GM12873 (cell line): ENCODE measurements around the gene CCDC97.

Experiments
- TF ChIP-seq, protein P1 (sequence below): IDR thresholded peaks from 2 replicates; pipeline ENCODE4 v1.5.1; 2012; ENCODE audit warnings: low read depth, mild to moderate bottlenecking, moderate library complexity, low read length, control low read depth; ENCODE audit not compliant: insufficient read depth; ENCODE audit errors: missing control alignments

The CCDC97 gene

DNA sequence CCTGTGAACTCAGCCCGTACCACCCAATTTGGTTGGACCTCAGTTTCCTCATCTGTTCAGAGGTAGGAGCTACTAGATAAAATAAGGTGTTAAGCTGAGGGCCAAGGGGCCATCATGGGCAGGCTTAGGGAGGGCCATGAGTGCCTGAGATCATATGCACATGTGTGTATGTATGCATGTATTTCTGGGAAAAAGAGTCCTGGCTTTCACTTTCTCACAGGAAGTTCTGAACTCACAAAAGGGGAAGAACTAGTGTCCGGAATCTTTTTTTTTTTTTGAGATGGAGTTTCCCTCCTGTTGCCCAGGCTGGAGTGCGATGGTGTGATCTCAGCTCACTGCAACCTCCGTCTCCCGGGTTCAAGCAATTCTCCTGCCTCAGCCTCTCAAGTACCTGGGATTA, 24.8 kb downstream of the CCDC97 start:
- TF ChIP-seq, protein P1, sequence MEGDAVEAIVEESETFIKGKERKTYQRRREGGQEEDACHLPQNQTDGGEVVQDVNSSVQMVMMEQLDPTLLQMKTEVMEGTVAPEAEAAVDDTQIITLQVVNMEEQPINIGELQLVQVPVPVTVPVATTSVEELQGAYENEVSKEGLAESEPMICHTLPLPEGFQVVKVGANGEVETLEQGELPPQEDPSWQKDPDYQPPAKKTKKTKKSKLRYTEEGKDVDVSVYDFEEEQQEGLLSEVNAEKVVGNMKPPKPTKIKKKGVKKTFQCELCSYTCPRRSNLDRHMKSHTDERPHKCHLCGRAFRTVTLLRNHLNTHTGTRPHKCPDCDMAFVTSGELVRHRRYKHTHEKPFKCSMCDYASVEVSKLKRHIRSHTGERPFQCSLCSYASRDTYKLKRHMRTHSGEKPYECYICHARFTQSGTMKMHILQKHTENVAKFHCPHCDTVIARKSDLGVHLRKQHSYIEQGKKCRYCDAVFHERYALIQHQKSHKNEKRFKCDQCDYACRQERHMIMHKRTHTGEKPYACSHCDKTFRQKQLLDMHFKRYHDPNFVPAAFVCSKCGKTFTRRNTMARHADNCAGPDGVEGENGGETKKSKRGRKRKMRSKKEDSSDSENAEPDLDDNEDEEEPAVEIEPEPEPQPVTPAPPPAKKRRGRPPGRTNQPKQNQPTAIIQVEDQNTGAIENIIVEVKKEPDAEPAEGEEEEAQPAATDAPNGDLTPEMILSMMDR, result no peak

DNA sequence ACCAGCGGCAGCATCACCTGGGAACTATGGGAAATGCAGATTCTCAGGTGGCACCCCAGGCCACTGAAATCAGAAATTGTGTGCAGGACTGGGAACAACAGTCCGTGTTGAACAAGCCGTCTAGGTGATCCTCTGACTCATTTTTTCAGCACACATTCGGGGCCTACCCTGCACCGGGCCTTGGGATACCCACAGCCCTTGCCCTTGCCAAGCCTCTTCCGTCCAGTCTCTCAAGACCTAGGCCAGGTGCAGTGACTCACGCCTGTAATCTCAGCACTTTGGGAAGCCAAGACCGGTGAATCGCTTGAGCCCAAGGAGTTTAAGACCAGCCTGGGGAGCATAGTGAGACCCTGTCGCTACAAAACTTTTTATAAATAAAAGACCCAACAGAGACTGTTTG, 25.5 kb downstream of the CCDC97 start:
- TF ChIP-seq, protein P1, result no peak

DNA sequence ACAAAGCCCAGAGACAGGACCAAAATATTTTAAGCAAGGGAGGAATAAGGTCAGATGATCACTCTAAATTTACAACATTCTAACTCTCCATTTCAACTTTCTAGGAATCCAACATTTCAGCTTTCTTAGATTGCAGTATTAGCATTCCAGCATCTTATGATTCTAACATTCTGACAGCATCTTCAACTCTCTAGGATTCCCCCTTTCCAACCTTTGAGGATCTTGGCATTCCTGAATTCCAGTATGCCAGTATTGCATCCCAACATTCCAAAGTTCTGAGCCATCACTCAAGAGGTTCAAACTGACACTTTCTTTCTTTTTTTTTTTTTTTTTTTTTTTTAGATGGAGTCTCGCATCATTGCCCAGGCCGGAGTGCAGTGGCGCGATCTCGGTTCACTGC, 30.0 kb downstream of the CCDC97 start:
- TF ChIP-seq, protein P1, result no peak

DNA sequence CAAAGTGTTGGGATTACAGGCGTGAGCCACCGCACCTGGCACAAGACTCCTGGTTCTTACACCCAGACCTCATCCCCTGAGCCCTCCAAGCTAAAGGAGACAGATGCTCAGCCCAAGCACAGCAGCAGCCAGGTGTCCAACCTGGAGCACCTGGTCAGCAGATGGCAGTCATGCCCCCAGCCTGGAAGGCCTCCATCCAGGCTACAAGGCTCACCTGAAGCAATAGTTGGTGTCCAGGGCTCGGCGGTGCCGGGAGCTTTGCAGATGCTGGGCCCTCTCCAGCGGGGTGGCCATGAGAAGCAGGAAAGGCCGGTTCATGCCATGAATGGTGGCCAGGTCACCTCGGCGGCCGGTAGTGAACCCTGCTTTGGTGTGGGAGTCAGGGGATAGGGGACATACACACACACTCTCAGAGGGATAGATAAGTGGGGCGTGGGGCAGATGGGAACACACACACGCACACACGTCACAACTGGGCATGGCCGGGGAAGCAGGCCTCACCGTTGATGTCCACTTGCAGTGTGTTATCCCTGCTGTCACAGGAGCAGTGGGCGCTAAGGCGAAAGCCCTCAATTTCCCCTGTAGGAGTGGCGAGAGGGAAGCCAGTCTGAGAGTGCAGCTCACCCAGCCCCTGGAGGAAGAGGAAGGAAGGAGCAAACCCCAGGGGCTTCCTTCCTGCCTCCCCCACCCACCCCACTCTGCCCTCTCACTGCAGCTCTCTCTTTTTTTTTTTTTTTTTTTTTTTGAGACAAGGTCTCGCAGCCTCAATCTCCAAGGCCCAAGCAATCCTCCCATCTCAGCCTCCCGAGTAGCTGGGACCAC, 31.9 kb downstream of the CCDC97 start:
- TF ChIP-seq, protein P1, result no peak

GRCh38 chr19:41344162-41344561, 34.2 kb downstream of the CCDC97 start:
- TF ChIP-seq, protein P1, result no peak

GRCh38 chr19:41350735-41351338, 40.9 kb downstream of the CCDC97 start:
- TF ChIP-seq, protein P1, result no peak

DNA sequence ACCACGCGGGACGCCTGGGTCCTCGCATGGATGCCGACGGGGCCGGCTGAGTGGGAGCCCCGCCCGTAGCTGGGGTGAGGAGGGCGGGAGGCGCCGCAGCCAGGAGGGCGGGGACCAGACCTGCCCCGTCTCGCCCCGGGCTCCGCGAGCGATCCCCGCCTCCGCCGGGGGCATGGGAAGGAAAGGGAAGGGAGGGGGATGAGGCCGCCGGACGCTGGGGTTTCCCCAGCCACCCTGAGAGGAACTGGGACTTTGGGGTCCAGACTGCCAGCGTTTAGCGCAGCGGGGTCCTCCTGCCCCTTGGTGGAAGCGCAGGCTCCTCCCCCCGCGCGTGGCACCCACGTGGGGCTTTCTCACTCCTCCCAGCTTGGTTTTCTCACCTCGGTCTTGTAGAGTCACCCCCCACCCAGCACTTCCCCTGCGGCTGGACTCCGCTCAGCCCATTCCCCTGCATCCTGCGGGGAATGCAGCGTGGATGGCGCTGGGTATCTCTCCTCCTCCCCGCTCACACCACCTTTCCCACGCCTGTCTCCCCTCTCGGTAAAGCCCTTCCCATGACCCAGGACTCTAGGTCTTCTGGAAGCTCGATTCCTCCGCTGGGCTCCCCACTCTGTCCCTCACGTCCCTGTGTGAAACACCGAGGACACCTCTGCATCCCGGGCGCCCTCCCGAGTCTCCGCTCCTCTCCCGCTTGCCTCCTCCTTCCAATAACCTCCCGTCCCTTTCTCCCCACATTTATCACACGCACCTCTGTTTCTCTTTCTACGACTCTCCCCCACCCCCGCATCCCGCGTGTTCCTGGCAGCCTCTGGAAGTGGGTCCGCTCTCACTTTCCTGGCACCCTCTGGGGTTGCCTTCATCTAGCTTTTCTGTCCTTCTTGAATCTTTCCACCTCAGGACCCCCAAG, 41.6 kb downstream of the CCDC97 start:
- TF ChIP-seq, protein P1, result no peak
